GM21528 (cell line): ENCODE results near the gene NR2C2.
"Not testable (repeated sequence)": the region's sequence is repeated elsewhere in the genome, so short reads cannot be mapped to it uniquely, and the experiment has no call there.

Experiments used
- ATAC-seq: cut with Tn5 transposase; IDR thresholded peaks from one replicate; pipeline ENCODE4 v1.9.1; 2021; ENCODE audit warnings: mild to moderate bottlenecking, moderate library complexity; ENCODE audit not compliant: unreplicated experiment, low FRiP score

The NR2C2 gene

GRCh38 chr3:14947100-14947885 is at the start of gene NR2C2:
Gene NR2C2 (plus strand): TSS chr3:14947583. CDS start chr3:15003915, 56,332 bp downstream.
- ATAC-seq: peak; percentile 64

- no peak for ATAC-seq
Measured at GRCh38 chr3:14898929-14899328, 48.5 kb upstream of the NR2C2 start.

GRCh38 chr3:14899993-14900618 is 47.3 kb upstream of the NR2C2 start:
- no peak for ATAC-seq

DNA sequence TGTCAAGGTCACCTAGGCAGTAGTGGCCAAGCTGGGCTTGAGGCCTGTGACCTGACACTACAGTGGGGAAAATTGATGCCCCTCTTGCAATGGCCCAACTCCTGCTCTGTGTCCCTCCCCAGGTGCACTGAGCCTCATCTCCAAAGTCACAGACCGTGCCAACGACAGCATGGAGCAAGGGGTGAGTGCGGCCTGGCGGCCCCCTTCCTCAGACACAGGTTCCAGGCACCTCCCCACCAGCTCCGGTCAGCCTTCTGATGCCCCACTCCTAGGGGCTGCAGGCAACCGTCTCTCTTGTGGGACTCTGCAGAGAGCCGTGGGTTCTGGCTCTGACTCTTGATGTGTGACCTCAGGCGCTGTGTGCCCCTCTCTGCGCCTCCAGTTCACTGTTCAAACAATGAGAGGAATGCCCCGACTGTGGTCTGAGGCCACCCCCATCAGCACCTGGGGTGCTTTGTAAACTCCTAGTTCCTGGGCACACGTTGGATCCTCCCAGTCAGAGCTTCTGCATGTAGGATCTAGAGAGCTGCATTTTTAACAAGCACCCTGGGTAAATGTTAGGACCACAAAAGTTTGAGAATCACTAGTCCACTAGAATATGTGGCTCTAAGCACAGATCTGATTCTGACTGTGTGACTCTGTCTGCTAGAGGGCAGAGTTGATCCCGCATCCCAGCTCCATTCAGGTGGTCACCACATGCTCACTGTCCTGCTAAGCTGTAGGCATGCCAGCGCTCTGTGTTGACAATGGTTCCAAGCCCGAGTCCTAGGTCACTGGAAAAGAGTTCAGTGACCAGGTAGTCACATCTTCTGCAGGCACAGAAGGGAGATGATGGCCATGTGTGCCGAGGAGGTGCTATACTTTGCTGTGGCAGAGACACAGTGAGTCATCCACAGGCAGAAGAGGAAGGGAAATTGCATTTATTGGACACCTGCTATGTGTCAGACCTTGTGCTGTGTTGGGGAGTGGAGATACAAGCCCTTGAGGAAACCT is 46.2 kb upstream of the NR2C2 start:
- ATAC-seq: no peak

DNA sequence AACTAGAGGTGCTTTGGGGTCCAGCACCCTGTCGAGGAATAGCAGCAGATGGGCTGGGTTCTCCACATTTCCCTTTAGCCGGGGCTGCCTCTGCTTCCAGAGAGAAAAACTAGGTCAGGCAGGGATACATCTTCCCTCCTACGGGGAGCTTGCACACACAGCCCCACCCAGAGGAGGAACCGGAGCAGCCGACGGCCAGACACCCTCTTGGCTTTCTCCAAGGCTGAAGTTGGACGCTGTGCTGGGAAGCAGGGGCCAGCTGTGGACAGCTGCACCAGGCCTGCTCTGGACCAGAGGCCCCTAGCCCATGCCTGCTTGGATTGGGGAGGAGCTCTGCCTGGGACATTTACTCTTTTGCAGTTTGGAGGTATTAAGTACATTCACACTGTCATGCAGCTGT is 44.7 kb upstream of the NR2C2 start:
- ATAC-seq: no peak

- not testable (repeated sequence) for ATAC-seq
Measured at GRCh38 chr3:14903501-14903900, 43.9 kb upstream of the NR2C2 start.

DNA sequence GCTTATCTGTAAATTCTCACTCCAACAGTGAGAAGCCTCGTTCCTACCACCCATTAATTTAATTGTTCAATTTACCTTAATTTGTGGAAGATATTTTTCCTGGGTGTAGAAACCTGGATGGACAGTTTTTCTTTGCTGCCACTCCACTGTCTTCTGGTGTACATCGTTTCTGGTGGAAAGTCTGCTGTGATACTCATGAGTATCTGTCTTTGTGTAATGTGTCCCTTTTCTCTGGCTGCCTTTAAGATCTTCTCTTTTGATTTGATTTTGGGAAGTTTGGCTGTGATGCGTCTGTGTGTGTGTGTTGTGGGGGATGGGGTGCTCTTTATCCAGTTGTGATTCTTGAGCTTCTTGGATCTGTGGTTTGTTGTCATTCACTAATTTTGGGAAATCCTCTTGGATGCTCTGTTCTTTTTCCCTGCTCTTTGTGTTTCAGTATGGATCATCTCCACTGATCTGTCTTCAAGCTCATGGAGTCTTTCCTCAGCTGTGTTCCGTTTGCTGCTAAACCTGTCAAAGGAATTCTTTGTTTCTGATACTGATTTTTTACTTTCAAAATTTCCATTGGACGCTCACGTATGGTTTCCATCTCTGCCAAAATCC is 42.2 kb upstream of the NR2C2 start:
- no peak for ATAC-seq

DNA sequence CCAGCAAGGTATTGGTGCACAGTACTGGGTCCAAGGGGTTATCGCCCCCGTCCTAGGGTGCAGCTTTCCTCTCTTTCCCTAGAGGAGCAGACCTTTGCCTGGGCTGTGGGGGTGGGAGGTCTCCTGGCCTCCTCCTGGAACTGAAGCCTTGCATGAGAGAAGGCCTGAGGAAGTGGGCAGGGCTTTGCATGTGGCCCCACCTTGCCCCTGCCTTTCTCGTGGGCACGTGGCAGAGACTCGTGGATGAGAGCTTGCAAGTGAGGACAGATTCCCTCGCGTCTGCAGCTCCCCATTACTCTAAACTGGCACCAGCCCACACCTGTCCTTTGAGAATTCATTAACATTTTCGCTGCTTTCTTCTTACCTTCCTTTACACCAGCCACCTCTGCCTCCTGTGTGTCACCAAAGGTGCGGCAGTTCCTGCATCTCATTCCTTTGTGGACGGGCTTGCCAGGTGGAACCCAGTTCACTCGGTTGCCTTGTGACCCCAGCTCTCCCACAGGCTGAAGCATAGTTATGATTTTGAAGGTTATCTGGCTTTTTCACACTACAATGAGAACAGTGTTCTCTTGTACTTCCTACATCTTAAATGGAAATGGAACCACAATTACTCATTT is 40.9 kb upstream of the NR2C2 start:
- ATAC-seq: no peak

- ATAC-seq: no peak
Measured at GRCh38 chr3:14907043-14907966, 40.1 kb upstream of the NR2C2 start.

GRCh38 chr3:14909250-14909649 is 38.1 kb upstream of the NR2C2 start:
- no peak for ATAC-seq

GRCh38 chr3:14911651-14912050 is 35.7 kb upstream of the NR2C2 start:
- ATAC-seq: no peak

- no peak for ATAC-seq
Measured at GRCh38 chr3:14913071-14913925, 34.1 kb upstream of the NR2C2 start.

GRCh38 chr3:14913926-14914778 is 33.2 kb upstream of the NR2C2 start:
- ATAC-seq: no peak

DNA sequence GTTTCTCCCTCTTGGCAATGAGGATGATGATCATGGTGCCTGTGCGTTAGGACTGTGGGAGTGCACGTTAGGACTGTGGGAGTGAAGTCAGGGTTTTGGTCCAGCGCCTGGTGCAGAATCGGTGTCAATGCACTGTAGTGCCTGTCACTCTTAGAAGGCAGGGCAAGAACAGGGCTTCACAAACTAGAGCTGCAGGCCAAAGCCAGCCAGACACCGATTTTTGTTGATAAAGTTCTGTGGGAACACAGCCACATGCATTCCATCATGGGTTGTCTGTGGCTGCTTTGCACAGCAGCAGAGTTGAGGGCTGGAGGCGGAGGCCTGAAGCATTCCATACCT is 32.6 kb upstream of the NR2C2 start:
- ATAC-seq: no peak

DNA sequence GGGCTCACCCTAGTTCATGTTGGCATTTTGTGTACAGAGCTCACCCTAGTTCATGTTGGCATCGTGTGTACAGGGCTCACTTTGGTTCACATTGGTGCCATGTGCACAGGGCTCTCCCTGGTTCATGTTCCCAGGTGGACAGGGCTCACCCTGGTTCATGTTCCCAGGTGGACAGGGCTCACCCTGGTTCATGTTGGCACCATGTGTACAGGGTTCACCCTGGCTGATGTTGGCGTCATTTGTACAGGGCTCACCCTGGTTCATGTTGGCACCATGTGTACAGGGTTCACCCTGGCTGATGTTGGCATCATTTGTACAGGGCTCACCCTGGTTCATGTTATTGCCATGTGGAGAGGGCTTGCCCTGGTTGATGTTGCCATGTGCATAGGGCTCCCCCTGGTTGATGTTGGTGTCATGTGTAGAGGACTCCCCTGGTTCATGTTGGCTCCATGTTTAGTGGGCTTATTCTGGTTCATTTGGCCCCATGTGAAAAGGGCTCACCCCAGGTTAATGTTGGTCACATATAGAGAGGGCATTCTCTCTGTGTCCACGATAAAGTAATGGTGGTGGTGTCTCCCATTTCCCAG is 31.7 kb upstream of the NR2C2 start:
- ATAC-seq: no peak

- no peak for ATAC-seq
Measured at GRCh38 chr3:14918356-14918860, 29.0 kb upstream of the NR2C2 start.

- no peak for ATAC-seq
Measured at GRCh38 chr3:14920536-14920935, 26.8 kb upstream of the NR2C2 start.
